ENCODE data around the gene DENND1C.

Gene DENND1C, protein sequence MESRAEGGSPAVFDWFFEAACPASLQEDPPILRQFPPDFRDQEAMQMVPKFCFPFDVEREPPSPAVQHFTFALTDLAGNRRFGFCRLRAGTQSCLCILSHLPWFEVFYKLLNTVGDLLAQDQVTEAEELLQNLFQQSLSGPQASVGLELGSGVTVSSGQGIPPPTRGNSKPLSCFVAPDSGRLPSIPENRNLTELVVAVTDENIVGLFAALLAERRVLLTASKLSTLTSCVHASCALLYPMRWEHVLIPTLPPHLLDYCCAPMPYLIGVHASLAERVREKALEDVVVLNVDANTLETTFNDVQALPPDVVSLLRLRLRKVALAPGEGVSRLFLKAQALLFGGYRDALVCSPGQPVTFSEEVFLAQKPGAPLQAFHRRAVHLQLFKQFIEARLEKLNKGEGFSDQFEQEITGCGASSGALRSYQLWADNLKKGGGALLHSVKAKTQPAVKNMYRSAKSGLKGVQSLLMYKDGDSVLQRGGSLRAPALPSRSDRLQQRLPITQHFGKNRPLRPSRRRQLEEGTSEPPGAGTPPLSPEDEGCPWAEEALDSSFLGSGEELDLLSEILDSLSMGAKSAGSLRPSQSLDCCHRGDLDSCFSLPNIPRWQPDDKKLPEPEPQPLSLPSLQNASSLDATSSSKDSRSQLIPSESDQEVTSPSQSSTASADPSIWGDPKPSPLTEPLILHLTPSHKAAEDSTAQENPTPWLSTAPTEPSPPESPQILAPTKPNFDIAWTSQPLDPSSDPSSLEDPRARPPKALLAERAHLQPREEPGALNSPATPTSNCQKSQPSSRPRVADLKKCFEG

DNA sequence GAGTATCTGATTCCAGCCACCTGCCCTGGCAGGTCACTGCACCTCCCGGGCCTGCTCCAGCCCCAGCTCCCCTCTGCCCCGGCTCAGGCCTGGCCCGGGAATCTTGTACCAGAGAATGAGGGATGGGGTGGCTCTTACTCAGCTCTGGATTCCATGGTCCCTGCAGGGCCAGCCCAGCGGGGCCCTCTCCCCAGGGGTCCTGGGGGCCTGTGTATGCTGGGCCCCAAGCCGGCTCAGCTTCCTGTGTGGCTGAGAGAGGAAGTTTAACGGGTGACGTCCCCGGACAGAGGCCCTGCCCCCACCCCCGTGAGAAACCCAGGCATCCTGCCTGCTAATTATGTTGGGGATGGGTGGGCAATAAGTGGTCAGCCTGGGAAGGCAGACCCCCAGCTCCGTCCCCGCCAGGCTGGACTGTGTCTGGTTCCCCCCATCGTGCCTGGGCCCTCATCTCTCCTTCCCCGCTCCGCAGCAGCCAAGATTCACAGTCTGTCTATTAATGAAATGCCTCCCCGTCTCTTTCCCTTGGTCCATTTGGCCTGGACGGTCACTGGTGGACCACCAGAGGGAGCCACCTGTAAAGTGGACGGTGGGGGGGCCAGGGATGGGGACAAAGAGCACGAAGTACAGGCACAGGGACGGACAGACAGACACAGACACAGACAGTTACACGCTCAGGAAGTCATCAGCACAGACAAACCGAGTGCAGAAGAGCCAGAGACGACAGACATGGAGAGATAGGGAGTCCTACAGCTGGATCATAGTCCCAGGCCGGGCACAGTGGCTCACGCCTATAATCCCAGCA is at the start of gene DENND1C:
Gene DENND1C, minus strand, starts transcription at position 247 of the 802 bp plus-strand sequence. Its CDS starts 92 bp downstream, at position 155.
- DNase-seq: peak; percentile 69

DNA sequence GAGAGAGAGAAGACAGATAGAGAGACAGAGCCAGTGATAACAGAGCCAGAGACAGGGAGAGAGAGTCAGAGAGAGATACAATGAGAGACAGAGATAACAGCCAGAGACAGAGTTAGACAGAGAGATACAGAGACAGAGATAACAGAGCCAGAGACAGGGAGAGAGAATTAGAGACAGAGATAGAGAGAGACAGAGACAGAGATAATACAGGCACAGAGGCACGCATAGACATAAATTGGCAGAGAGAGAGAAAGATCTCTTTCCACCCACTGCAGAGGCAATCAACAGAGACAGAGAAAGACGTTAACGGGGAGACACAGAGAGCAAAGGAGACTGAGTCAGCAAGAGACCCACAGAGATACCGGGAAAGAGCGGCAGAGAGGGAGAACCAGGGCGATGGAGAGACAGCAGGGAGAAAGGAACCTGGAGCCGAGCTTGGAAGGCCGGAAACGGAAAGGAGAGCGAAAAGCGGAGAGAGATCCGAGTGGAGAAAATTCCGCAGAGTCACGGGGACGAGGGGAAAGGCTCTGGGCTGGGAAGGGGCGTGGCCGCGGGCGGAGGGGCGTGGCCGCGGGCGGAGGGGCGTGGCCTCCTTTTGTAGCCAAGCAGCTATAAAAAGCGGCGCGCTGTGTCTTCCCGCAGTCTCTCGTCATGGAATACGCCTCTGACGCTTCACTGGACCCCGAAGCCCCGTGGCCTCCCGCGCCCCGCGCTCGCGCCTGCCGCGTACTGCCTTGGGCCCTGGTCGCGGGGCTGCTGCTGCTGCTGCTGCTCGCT is 49.0 kb upstream of the DENND1C start, which contains the start of gene TNFSF9:
Gene TNFSF9, plus strand, starts transcription at position 641 of the 777 bp plus-strand sequence. Its CDS starts 11 bp downstream, at position 652.
- peak; percentile 80 for DNase-seq

DNA sequence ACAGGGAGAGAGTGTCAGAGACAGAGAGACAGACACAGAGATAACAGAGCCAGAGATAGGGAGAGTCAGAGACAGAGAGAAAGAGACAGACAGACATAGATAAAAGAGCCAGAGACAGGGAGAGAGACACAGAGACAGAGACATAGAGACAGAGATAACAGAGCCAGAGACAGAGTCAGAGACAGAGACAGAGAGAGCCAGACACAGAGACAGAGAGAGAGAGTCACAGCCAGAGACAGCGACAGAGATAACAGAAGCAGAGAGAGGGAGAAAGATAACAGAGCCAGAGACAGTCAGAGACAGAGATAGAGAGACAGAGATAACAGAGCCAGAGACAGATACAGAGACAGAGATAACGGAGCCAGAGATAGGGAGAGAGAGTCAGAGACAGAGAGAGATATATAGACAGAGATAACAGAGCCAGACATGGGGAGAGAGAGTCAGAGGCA is 48.4 kb upstream of the DENND1C start:
- DNase-seq: no peak

DNA sequence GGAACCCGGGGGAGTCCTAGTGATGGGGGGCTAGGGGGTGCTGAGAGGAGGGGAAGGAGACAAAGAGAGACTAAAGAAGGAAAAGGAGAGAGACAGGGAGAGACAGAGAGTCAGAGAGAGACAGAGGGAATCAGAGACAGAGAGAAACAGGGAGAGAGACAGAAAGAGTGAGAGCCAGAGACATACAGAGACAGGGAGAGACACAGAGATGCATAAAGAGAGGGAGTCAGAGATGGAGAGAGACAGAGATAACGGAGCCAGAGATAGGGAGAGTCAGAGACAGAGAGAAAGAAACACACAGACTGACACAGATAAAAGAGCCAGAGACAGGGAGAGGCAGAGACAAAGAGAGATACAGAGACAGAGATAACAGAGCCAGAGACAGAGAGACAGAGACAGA is 47.8 kb upstream of the DENND1C start:
- no peak for DNase-seq

DNA sequence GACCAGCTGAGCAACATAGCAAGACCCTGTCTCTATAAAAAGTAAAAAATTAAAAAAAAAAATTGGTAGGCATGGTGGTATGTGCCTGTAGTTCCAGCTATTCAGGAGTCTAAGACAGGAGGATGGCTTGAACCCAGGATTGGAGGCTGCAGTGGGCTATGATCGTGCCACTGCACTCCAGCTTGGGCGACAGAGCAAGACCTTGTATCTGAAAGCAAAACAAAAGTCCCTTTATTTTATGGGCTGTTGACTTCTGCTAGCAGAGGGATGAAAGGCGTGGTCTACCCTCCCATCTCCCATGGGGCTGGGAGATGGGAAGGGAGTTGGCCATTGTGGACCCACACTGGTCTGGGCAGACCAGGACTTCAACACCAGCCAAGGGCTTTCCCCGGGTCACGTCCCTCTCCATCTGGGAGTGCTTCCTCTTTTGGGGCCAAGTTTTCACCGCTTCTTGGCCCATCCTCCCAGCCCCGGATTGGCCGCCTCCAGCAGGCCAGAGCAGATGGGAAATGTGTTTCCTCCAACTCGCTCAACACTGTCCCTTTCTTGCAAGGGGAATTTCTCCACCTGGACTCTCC is 47.0 kb upstream of the DENND1C start:
- DNase-seq: no peak

DNA sequence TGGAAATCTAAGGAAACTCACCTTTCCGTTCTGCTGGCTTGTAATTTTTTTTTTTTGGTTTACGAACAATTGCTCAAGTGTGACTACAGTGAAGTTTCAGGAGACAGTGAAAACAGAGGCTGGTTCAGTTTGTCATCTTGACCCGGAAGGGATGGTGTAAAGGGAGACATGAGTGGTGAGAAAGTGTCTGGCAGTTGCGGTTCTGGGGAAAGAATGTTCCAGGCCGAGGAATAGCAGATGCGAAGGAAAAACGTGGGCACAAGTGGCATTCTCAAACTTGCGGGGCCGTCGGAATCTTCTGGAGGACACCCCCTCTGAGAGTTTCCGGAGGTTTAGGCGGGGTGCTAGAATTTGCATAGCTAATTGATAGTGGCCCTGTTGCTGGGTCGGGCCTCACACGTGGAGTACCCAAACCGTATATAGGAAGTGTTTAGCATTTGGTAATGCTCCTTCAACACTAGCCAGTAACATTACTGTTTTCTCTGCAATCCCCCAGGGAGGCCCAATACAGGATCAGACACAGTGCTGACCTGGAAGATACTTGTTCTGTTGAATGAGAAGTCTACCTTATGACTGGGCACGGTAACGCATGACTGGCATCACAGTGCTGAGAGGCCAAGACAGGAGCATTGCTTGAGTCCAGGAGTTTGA is 46.4 kb upstream of the DENND1C start:
- DNase-seq: no peak

DNA sequence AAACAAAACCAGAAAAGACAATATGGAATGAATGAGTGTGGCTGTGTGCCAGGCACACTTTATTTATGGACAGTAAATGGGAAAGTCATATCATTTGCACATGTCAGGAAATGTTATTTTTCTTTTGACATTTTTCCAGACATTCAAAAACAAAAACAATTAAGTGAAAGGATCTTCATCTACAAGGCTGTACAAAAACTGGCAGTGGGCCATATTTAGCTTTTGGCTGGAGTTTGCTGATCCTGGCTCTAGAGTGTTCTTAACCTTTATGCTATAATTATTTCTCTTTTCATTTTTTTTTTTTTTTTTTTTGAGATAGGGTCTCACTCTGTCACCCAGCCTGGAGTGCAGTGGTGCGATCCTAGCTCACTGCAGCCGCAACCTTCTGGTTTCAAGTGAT is 42.7 kb upstream of the DENND1C start:
- DNase-seq: no peak

DNA sequence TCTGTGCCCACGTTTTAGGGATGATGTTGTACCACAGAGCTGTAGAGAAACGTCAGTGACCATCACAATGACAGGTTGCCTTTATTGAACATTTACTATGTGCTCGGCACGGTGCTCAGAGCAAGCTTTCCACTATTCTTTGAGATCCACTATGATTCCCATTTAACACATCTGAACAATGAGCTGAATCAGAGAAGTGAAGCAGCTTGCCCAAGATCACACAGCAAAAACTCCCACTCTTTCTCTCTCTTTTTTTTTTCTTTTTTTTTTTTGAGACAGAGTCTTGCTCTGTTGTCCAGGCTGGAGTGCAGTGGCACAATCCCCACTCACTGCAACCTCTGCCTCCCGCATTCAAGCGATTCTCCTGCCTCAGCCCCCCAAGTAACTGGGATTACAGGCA is 41.1 kb upstream of the DENND1C start:
- DNase-seq: no peak

DNA sequence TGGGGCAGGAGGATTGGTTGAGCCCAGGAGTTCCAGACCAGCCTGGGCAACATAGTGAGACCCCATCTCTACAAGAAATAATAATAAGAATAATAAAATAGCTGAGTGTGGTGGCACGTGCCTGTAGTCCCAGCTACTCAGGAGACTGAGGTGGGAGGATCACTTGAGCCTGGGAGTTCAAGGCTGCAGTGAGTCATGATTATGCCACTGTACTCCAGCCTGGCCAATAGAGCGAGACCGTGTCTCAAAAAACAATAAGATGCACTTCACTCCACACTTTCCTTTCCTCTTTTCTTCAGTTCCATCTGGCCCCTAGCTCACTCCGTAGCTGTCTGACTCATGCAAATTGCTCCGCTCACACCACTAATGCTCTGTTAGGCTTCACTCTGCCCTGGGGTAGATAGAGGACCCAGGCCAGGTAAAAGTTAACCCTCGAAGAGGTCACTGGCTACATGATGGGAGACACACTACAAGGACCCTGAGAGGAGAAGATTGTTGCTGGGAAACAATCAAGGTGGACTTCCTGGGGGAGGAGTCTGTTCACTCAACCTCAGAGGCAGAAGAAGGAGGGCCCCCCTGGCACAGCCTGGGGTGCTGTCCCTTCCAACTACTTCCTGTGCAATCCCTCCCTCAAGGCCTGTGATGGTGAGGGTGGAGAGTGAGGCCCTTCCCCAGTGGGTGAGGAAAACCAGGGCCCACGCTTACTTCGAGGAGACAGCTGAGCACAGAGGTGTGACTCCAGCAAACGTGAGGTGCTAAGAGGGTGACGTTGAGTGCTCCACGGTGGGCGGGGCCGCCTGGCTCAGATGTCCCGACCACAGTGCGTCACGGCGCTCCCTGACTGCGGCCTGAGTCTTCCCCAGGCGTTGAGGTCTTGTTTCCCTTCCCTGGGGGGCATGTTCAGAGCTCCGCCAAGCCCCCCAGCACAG is 40.4 kb upstream of the DENND1C start:
- DNase-seq: peak; percentile 35

DNA sequence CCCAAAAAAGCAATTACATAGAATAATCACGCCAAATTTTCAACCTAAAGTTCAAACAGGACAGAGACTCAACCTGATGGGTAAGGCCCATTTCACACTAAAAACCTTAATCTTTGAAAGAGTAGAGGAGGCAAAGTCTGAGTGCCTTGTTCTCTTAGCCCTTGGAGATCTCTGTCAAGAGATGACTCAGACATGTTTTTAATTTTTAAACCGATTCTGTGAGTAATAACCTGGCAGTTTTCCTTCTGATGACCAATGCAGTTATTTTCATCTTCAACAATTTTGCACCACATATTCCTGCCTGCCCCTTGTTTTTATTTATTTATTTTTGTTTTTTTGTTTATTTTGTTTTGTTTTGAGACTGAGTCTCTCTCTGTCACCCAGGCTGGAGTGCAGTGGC is 37.7 kb upstream of the DENND1C start:
- DNase-seq: no peak

DNA sequence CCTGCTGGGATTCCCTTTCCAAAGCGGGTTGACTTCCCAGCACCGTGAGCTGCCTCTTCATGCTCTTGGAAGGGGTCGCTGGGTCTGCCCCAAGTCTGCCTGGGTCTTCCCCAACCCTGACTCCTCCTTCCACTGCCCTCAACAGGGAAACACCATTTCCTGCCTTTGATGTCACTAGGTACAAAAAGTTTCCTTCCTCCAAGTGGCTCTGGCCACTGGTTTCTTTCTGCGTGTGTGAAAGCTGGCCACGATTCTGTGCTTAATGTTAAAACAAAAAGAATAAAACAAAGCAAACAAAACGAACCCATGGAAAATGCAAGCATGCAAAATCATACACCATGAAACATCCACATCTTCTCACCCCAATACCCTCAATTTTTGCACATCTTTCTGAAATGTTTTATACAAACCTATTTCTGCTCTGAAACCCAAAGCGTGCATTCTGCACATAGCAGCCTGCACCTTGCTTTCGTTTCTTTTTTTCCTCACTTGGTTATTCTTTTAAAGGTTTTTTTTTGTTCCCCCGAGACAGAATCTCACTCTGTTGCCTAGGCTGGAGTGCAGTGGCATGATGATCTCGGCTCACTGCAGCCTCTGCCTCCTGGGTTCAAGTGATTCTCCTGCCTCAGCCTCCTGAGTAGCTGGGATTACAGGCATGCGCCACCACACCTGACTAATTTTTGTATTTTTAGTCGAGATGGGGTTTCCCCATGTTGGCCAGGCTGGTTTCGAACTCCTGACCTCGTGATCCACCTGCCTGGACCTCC is 36.7 kb upstream of the DENND1C start:
- no peak for DNase-seq

DNA sequence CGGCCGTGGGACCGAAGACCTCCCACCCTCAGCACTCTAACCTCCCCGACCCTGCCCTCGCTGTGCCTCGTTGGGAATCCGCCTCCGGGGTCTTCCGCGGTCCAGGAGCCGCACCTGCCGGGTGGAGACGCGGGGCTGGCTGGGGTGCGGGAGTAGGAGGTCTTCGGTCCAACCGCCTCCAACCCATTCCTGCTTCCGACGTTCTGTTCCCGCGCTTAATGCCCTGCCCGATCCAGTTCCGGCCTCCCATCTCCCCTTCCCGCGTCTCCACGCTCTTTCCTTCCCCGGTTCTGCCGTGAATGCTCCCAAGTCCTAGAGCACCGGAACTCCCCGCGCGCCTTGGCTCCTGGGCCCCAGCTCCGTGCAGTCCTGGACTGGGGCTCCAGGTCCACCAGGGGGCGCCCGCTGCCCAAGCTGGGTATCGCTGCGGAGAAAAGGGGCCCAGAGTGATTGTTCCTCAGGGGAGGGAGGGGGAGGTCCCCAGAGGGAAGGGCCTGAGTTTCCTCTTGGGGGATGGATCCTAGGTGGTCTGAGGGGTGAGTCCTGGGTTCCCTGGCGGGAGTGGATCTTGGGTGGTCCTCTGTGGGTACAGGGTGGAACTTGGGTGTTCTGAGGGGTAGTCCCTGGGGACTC is 35.2 kb upstream of the DENND1C start:
- DNase-seq: peak; percentile 96

DNA sequence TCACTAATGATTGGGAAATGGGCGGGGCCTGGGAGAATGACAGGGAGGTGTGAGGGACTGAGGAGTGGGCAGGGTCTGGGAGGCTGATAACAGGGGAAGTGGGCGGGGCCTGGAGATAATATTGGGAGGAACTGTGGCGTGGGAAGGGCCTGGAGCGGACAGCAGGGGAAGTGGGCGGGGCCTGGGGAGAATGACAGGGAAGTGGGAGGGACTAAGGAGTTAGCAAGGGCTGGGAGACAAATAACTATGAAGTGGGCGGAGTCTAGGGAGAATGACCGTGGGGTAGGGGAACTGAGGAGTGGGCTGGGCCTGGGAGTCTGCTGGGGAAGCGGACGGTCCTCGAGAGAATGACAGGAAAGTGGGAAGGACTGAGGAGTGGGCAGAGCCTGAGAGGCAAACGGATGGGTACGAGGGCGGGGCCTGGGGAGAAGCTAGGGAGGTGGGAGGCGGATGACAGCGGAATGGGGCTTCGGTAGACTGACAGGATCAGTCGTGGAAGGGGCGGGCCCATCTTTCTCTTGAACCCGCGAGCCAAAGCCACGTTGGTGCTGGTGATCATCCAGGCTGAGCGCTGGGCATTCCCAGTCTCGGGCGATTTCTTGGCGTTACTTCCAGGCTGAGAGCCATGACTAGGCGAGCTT is 34.6 kb upstream of the DENND1C start:
- DNase-seq: peak; percentile 60

DNA sequence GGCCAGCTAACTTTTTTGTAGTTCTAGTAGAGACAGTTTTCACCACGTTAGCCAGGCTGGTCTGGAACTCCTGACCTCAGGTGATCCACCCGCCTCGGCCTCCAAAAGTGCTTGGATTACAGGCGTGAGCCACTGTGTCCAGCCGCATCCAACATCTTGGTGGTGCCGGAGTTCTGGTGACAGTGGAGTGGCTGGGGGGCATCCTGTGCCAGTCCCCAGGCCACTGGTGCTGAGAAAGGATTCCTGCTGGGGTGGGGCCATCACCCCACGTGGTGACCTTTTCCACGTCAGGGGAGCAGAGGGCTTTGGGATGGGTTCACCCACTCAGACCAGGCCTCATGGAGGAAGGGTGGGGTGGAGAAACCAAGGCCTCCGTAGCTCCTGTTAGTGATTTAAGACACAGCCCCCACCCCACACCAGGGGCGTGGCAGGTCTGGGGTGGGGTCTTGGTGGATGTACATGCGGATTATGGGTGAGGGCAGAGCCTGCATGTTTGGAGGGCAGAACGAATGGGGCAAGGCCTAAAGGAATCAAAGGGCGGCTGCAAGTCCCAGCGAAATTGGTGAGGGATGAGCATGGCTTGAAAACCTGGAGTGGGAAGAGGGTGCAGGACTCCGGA is 33.4 kb upstream of the DENND1C start:
- DNase-seq: no peak

DNA sequence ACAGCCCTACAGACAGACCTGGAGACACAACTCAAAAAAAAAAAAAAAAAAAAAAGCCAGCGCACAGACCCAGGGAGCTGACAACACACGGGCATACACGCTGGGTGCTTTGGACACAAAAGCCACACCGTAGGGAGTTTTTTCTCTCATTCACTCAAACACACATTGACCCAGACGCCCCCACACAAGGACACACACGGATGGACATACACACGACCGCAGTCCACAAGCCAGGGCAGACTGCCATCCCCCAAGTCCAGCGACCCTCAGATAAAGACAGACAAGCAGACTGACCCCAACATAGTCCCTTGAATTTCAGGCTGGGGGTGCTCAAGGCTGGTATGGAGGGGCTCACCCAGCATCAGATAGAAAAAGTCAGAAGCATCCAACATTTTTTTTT is 32.5 kb upstream of the DENND1C start:
- no peak for DNase-seq

DNA sequence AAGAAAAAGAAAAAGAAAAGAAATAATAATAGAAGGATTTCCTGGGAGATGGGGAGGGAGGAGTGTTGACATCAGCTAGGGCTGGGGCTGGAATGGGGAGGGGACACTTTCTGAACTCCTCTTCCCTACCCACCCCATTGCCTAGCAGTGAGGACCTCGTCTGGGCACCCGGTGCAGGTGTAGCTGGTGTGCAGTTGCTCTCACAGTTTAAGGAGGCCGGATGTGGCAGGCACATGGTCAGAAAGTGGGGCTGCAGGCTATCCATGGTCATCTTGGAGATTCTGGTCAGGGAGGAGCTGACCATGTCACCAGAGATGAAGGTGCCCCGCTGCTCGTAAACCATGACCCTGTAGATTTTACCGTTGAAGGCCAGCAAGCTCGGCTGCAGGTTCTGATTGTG is 29.0 kb upstream of the DENND1C start:
- DNase-seq: no peak

DNA sequence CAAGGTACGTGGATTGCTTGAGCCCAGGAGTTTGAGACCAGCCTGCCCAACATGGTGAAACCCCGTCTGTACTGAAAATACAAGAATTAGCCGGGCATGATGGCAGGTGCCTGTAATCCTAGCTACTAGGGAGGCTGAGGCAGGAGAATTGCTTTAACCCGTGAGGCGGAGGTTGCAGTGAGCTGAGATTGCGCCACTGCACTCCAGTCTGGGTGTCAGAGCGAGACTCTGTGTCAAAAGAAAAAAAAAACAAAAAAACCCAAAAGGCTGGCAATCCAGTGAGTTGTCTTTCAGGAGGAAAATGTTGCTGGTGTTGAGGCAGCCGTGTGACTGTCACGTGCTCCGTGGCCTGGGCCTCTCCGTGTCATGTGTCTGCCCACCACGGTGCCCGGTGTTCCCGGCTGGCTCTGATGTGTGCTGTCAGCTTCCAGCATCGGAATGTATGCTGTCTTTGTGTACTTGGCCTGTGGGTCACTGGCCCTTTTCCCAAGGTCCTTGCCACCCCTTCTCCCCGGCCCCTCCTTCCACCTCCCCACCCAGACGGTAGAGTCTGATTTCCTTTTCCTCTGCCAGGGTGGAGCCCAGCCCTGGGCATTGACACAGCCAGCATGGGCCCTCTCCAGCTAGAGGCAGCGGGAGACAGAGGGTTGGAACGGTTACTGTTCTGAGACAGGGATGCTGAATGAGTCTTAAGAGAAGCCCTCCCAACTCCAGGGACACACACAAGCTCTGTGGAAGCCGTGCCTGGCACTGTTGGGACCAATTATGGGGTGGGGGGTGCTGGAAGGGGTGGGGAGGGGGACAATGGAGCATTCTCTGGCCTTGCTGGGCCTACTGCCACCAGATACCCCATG is 27.8 kb upstream of the DENND1C start:
- DNase-seq: no peak
